Keratinocyte (primary cell): ENCODE measurements around the gene STXBP1. TPM values are rescaled to one million over a fixed set of nuclear protein-coding genes. Genes with fewer than 3 reads are reported as not detected.

Source experiments
- DNase-seq: peaks from one replicate; pipeline ENCODE4 v3.0.0-alpha.2; 2011; ENCODE audit warnings: low read depth, missing footprints, low spot score
- FAIRE-seq: peaks from 2 replicates; lab custom pipeline; 2011; peaks lifted over from hg19 to GRCh38; lab: Jason Lieb, UNC
- H2AFZ ChIP-seq: 2 replicates; pipeline ENCODE4 v1.6.0; 2012; ENCODE audit warnings: low read length, control low read depth, inconsistent platforms; ENCODE audit not compliant: control insufficient read depth
- H3K27ac ChIP-seq: 2 replicates; pipeline ENCODE4 v1.5.1; 2011; ENCODE audit warnings: low read length; ENCODE audit not compliant: control insufficient read depth, insufficient read depth
- H3K27me3 ChIP-seq: 3 replicates; pipeline ENCODE4 v1.6.0; 2011; ENCODE audit warnings: low read length; ENCODE audit not compliant: control insufficient read depth, insufficient read depth; ENCODE audit errors: extremely low read depth
- H3K36me3 ChIP-seq, 2 experiments: 2 replicates in 1 of 2; 3 replicates in 1 of 2; pipeline ENCODE4 v1.5.1; 2011; ENCODE audit warnings: low read length in 2 of 2, mild to moderate bottlenecking in 1 of 2; ENCODE audit not compliant: control insufficient read depth in 2 of 2, insufficient read depth in 2 of 2; ENCODE audit errors: extremely low read depth in 1 of 2
- H3K4me1 ChIP-seq: 3 replicates; pipeline ENCODE4 v1.5.1; 2011; ENCODE audit warnings: low read length; ENCODE audit not compliant: control insufficient read depth, insufficient read depth; ENCODE audit errors: extremely low read depth
- H3K4me2 ChIP-seq: 3 replicates; pipeline ENCODE4 v1.6.0; 2011; ENCODE audit warnings: low read depth, low read length; ENCODE audit not compliant: control insufficient read depth, insufficient read depth; ENCODE audit errors: extremely low read depth
- H3K4me3 ChIP-seq, 3 experiments: fragments of 200-600 bp in 1 of 3; sonication (generic) in 1 of 3; 2 replicates in 2 of 3; 3 replicates in 1 of 3; pipeline ENCODE4 v1.5.1; 2011 to 2016; ENCODE audit warnings: low read length in 3 of 3, mild to moderate bottlenecking in 3 of 3, control low read depth in 2 of 3, inconsistent platforms in 1 of 3, low read depth in 1 of 3, mixed read lengths in 1 of 3, mixed run types in 1 of 3, moderate library complexity in 1 of 3; ENCODE audit not compliant: control insufficient read depth in 2 of 3, insufficient read depth in 2 of 3; ENCODE audit errors: extremely low read depth in 1 of 3
- H3K79me2 ChIP-seq: 2 replicates; pipeline ENCODE4 v1.6.0; 2012; ENCODE audit warnings: low read length; ENCODE audit not compliant: control insufficient read depth, insufficient read depth
- H3K9ac ChIP-seq: 3 replicates; pipeline ENCODE4 v1.6.0; 2011; ENCODE audit warnings: low read length; ENCODE audit not compliant: control insufficient read depth, insufficient read depth; ENCODE audit errors: extremely low read depth
- H3K9me1 ChIP-seq: 3 replicates; pipeline ENCODE4 v1.6.0; 2011; ENCODE audit warnings: low read length; ENCODE audit not compliant: control insufficient read depth, insufficient read depth; ENCODE audit errors: extremely low read depth
- H3K9me3 ChIP-seq: 2 replicates; pipeline ENCODE4 v1.5.1; 2012; ENCODE audit warnings: low read depth, low read length; ENCODE audit not compliant: control insufficient read depth
- H4K20me1 ChIP-seq: 3 replicates; pipeline ENCODE4 v1.6.0; 2011; ENCODE audit warnings: low read length; ENCODE audit not compliant: control insufficient read depth, insufficient read depth; ENCODE audit errors: extremely low read depth
- EZH2 ChIP-seq: IDR thresholded peaks from one replicate; pipeline ENCODE4 v1.6.1; 2012; ENCODE audit warnings: inconsistent platforms, mild to moderate bottlenecking, low read length, moderate library complexity
- dilution Hi-C: fragments of 300-500 bp; cut with MboI; formaldehyde crosslinking; loops from one replicate; pipeline ENCODE4 v1.7.0; 2020; ENCODE audit warnings: low sequenced_read_pairs; ENCODE audit not compliant: extremely low pct_ligation_motif_present
- polyA plus RNA-seq, 5 experiments: library from polyadenylated mRNA; depleted of rRNA in 3 of 5; stranded (reverse) in 3 of 5; stranded (forward) in 1 of 5; unstranded in 1 of 5; fragments of >200 nt; gene quantifications; 1 replicate in 1 of 5; 2 replicates in 3 of 5; 3 replicates in 1 of 5; pipeline versions ENCODE4 v1.2.1 to v1.2.3, GENCODE V29; 2011 to 2012; ENCODE audit warnings: missing spikeins in 2 of 5, low read depth in 1 of 5, low replicate concordance in 1 of 5
- TF ChIP-seq, protein P1 (sequence below), 3 experiments: IDR thresholded peaks in 1 of 3; conservative IDR thresholded peaks in 1 of 3; optimal IDR thresholded peaks in 1 of 3; 2 replicates in 2 of 3; 3 replicates in 1 of 3; pipeline versions ENCODE3 to v1.5.1; 2011; ENCODE audit warnings: low read length in 3 of 3, mild to moderate bottlenecking in 3 of 3, moderate library complexity in 2 of 3, control low read depth in 1 of 3, inconsistent platforms in 1 of 3; ENCODE audit not compliant: insufficient read depth in 2 of 3; ENCODE audit errors: extremely low read depth in 1 of 3

Gene STXBP1
- polyA plus RNA-seq, 1 donor (not counting 4 experiments of a cell fraction or from before 2014, with no cell fraction given): 17.1 TPM

DNA sequence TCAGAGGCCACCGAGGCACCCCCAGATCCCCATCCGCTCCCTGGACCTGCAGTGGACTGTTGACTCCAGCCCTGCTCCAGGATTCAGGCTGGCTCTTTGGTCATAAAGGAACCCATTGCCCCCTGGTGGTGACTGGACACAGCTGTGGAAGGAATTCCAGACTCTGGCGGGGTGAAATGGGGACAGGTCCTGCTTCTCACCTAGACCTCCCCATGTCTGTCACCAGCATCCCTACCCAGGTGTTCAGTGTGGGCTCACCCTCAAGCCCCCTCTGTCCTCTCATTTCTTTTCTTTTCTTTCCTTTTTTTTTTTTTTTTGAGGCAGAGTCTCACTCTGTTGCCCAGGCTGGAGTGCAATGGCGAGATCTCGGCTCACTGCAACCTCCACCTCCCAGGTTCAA, 25.5 kb upstream of the STXBP1 start:
- Histone ChIP-seq H3K27ac (no peak overlapping the region), H3K9ac (no peak overlapping the region)
- FAIRE-seq: peak; percentile 26

GRCh38 chr9:127587966-127588365, 24.1 kb upstream of the STXBP1 start:
- H3K9me3 ChIP-seq: peaks cover 5% of the 10 kb centered on the region
- no peak overlapping the region for H3K27ac ChIP-seq
- no peaks in the 10 kb centered on the region for H3K9me1 ChIP-seq
- H4K20me1 ChIP-seq: peaks cover 3% of the 10 kb centered on the region
- no peaks in the 10 kb centered on the region for H3K27me3 ChIP-seq
- FAIRE-seq: no peak
- dilution Hi-C loops: no loop called here
- no peak overlapping the region for H3K4me3 ChIP-seq
- no peak overlapping the region for H3K4me2 ChIP-seq
- H3K9ac ChIP-seq: no peak overlapping the region
- H3K4me1 ChIP-seq: peaks cover 6% of the 10 kb centered on the region
- no peaks in the 10 kb centered on the region for H3K79me2 ChIP-seq
- H3K36me3 ChIP-seq: no peaks in the 10 kb centered on the region
- TF ChIP-seq EZH2: no peak
- TF ChIP-seq, protein P1, sequence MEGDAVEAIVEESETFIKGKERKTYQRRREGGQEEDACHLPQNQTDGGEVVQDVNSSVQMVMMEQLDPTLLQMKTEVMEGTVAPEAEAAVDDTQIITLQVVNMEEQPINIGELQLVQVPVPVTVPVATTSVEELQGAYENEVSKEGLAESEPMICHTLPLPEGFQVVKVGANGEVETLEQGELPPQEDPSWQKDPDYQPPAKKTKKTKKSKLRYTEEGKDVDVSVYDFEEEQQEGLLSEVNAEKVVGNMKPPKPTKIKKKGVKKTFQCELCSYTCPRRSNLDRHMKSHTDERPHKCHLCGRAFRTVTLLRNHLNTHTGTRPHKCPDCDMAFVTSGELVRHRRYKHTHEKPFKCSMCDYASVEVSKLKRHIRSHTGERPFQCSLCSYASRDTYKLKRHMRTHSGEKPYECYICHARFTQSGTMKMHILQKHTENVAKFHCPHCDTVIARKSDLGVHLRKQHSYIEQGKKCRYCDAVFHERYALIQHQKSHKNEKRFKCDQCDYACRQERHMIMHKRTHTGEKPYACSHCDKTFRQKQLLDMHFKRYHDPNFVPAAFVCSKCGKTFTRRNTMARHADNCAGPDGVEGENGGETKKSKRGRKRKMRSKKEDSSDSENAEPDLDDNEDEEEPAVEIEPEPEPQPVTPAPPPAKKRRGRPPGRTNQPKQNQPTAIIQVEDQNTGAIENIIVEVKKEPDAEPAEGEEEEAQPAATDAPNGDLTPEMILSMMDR (optimal IDR thresholded peaks at IDR 0.05 in 1 of 3, IDR thresholded peaks at IDR 0.05 in 1 of 3, conservative IDR thresholded peaks at IDR 0.05 in 1 of 3; ENCODE audit: extremely low read depth in 1 of 3, insufficient read depth in 2 of 3, low read length in 3 of 3): no peak
- no peak overlapping the region for H2AFZ ChIP-seq
- no peak for DNase-seq

More for the DNA sequence above, 25.5 kb upstream of the STXBP1 start:
- Histone ChIP-seq H3K9me1 (no peaks in the 10 kb centered on the region), H3K4me3 (no peak overlapping the region), H2AFZ (no peak overlapping the region), H4K20me1 (peaks cover 3% of the 10 kb centered on the region), H3K27me3 (no peaks in the 10 kb centered on the region), H3K79me2 (no peaks in the 10 kb centered on the region), H3K36me3 (no peaks in the 10 kb centered on the region), H3K4me2 (no peak overlapping the region), H3K4me1 (peaks cover 6% of the 10 kb centered on the region), H3K9me3 (peaks cover 9% of the 10 kb centered on the region)
- no peak for DNase-seq
- dilution Hi-C loops: no loop called here
- TF ChIP-seq EZH2: no peak
- TF ChIP-seq, protein P1 (optimal IDR thresholded peaks at IDR 0.05 in 1 of 3, IDR thresholded peaks at IDR 0.05 in 1 of 3, conservative IDR thresholded peaks at IDR 0.05 in 1 of 3; ENCODE audit: extremely low read depth in 1 of 3, insufficient read depth in 2 of 3, low read length in 3 of 3): peak; percentile 82 to 95 (median 93)
